GM12878 (cell line): ENCODE data around the gene IKZF1. TPM values are rescaled to one million over a fixed set of nuclear protein-coding genes. Genes with fewer than 3 reads are reported as not detected.

Experiments used
- CHD4 ChIP-seq: fragments of 200-600 bp; sonication (generic); IDR thresholded peaks from 2 replicates; pipeline ENCODE4 v1.6.1; 2016; ENCODE audit warnings: mild to moderate bottlenecking
- TCF12 ChIP-seq: IDR thresholded peaks from 2 replicates; pipeline ENCODE4 v1.6.1; 2011; ENCODE audit warnings: low read depth, mild to moderate bottlenecking, low read length
- ZBTB40 ChIP-seq: fragments of 450-650 bp; IDR thresholded peaks from 2 replicates; pipeline ENCODE4 v1.6.1; 2016; ENCODE audit warnings: mild to moderate bottlenecking, moderate library complexity, borderline replicate concordance
- ZNF592 ChIP-seq: fragments of 450-650 bp; IDR thresholded peaks from 2 replicates; pipeline ENCODE4 v1.6.1; 2017; ENCODE audit warnings: mild to moderate bottlenecking, moderate library complexity
- polyA plus RNA-seq, 11 experiments: library from polyadenylated mRNA; depleted of rRNA in 4 of 11; unstranded in 6 of 11; stranded (reverse) in 5 of 11; fragments of >200 nt; fragmentation: Nextera tagmentation in 4 of 11; fragmentation: Illumina TruSeq in 1 of 11; extraction: Ambion mirVana in 4 of 11; extraction: Trizol in 1 of 11; gene quantifications; 1 replicate in 1 of 11; 2 replicates in 10 of 11; pipeline versions ENCODE4 v1.2.1 to v1.2.3, GENCODE V29; 2011 to 2016; ENCODE audit warnings: inconsistent platforms in 2 of 11, missing spikeins in 2 of 11, low read depth in 1 of 11
- total RNA-seq, 4 experiments: library from RNA; depleted of rRNA in 3 of 4; stranded (reverse); fragments of >200 nt in 3 of 4; fragmentation: Illumina TruSeq in 1 of 4; extraction: Trizol in 1 of 4; gene quantifications; 2 replicates each; pipeline versions ENCODE4 v1.2.1 to v1.2.3, GENCODE V29; 2013 to 2021

Gene IKZF1
- total and polyA plus RNA-seq, 10 of the 15 experiments (the other 5 are each of a cell fraction or from before 2014, with no cell fraction given) = 27.2 to 125 (median 71.6) TPM

- TF ChIP-seq ZNF592 (no peak), ZBTB40 (no peak), TCF12 (no peak), CHD4 (no peak)
Measured at GRCh38 chr7:50359258-50359994, 54.9 kb downstream of the IKZF1 start (continued).
